Activated CD8-positive, alpha-beta T cell treated with anti-CD3 and anti-CD28 coated beads, Interleukin-2, amount 10 ng/mL, durations not matched to agents 7 days and 5 days (primary cell): ENCODE measurements around the gene FLNC. TPM values are rescaled to one million over a fixed set of nuclear protein-coding genes. Genes with fewer than 3 reads are reported as not detected.

Experiments
- ATAC-seq: fragments of 150-1000 bp; cut with Tn5 transposase; one replicate; pipeline ENCODE4 v1.10.0; 2021; ENCODE audit warnings: moderate library complexity
- CTCF ChIA-PET: fragments of 350-600 bp; sonication (Branson Sonifier 250); formaldehyde crosslinking; loops from one replicate; lab custom pipeline; 2021; ENCODE audit warnings: antibody characterized with exemption; lab: Charles Lee
- POLR2A ChIA-PET: fragments of 350-600 bp; sonication (Branson Sonifier 250); formaldehyde crosslinking; loops from one replicate; lab custom pipeline; 2021; ENCODE audit warnings: antibody characterized with exemption; lab: Charles Lee
- DNase-seq: peaks from one replicate; pipeline ENCODE4 v3.0.0-alpha.2; 2020
- H3K27ac Mint-ChIP-seq: one replicate; pipeline ENCODE4 v1.8.0; 2021; ENCODE audit warnings: mild to moderate bottlenecking, mixed read lengths
- H3K27me3 Mint-ChIP-seq: one replicate; pipeline ENCODE4 v1.8.0; 2021; ENCODE audit warnings: low read depth, mixed read lengths
- H3K36me3 Mint-ChIP-seq: one replicate; pipeline ENCODE4 v1.8.0; 2021; ENCODE audit warnings: low read depth, mixed read lengths
- H3K4me1 Mint-ChIP-seq: one replicate; pipeline ENCODE4 v1.8.0; 2021; ENCODE audit warnings: low read depth, mixed read lengths
- H3K4me3 Mint-ChIP-seq: one replicate; pipeline ENCODE4 v1.8.0; 2021; ENCODE audit warnings: mild to moderate bottlenecking, mixed read lengths
- H3K9me3 Mint-ChIP-seq: one replicate; pipeline ENCODE4 v1.8.0; 2022; ENCODE audit warnings: mixed read lengths; ENCODE audit not compliant: insufficient read depth
- total RNA-seq, 2 experiments: library from RNA; stranded (reverse); gene quantifications; one replicate each; pipeline ENCODE4 v1.2.3, GENCODE V29; 2021

The FLNC gene
- total RNA-seq, 2 experiments from 2014 or later = not detected

DNA sequence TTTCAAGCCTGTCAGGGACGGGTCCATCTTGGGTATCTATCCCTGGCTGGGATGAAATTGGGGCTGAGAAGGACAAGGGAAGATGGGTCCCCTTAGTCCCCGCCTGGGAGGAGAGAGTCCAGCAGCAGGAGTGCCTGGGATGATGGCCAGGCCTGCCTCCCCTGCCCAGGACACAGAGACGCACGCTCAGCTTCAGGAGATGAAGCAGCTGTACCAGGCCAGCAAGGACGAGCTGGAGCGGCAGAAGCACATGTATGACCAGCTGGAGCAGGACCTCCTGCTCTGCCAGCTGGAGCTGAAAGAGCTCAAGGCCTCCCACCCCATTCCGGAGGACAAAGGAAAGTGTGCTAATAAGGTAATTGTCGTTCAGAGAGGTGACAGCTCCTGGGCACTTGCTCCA is 23.0 kb upstream of the FLNC start:
- POLR2A ChIA-PET = no interaction called here
- H3K36me3 Mint-ChIP-seq = no peaks in the 10 kb centered on the region
- no peaks in the 10 kb centered on the region for H3K4me1 Mint-ChIP-seq
- DNase-seq = no peak
- no peaks in the 10 kb centered on the region for H3K27me3 Mint-ChIP-seq
- no peaks in the 10 kb centered on the region for H3K9me3 Mint-ChIP-seq
- H3K27ac Mint-ChIP-seq = no peak overlapping the region
- no peak overlapping the region for H3K4me3 Mint-ChIP-seq
- CTCF ChIA-PET = interaction anchor here (0.6 to 1.1 kb wide), 2 partner anchors 9 to 76 kb away, joined by 3 to 4 read pairs; no protein-coding TSS in a partner anchor
- ATAC-seq = no peak

DNA sequence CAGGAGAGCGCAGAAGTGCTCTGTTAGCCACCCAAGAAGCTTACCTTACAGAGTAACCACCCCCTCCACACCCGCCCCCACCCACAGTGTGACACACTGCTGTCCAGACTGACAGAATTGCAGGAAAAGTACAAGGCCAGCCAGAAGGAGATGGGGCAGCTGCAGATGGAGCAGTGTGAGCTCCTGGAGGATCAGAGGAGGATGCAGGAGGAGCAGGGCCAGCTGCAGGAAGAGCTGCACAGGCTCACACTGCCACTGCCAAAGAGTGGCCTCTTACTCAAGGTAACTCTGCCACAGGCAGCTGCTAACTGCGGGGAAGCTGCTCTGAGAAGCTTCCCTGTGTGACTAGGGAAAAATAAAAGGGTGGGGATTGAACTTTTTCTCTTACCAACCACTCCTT is 20.8 kb upstream of the FLNC start:
- H3K36me3 Mint-ChIP-seq = no peaks in the 10 kb centered on the region
- ATAC-seq (no peak), DNase-seq (no peak)
- CTCF ChIA-PET = interaction anchor here (1.4 kb wide), 1 partner anchor 33 kb away, joined by 3 read pairs; no protein-coding TSS in a partner anchor
- no peak overlapping the region for H3K27ac Mint-ChIP-seq
- POLR2A ChIA-PET = no interaction called here
- no peaks in the 10 kb centered on the region for H3K9me3 Mint-ChIP-seq
- no peaks in the 10 kb centered on the region for H3K4me1 Mint-ChIP-seq
- H3K4me3 Mint-ChIP-seq = no peak overlapping the region
- no peaks in the 10 kb centered on the region for H3K27me3 Mint-ChIP-seq

DNA sequence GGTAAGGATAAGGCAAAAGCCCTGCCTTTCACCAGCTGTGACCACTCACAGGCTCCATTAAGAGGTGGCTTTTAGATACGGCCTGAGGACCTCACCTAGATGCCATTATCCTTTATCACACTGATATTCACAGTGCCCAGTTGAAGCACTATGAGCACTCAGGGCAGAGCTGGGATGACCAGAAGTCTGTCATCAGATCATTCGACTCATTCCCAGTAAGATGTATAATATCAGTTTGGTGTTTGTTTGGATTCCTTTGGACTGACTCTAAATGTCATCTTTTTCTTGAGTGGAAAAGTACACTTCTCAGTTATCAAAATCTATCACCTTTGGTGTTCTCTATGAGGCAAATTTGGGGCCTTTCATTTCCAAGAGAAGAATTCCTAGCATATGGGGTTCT is 19.7 kb upstream of the FLNC start:
- no peak for ATAC-seq
- peaks cover 1% of the 10 kb centered on the region for H3K27me3 Mint-ChIP-seq
- no peaks in the 10 kb centered on the region for H3K9me3 Mint-ChIP-seq
- POLR2A ChIA-PET = no interaction called here
- H3K4me3 Mint-ChIP-seq = no peak overlapping the region
- DNase-seq = no peak
- H3K27ac Mint-ChIP-seq = no peak overlapping the region
- no peaks in the 10 kb centered on the region for H3K36me3 Mint-ChIP-seq
- H3K4me1 Mint-ChIP-seq = no peaks in the 10 kb centered on the region
- CTCF ChIA-PET = no interaction called here

DNA sequence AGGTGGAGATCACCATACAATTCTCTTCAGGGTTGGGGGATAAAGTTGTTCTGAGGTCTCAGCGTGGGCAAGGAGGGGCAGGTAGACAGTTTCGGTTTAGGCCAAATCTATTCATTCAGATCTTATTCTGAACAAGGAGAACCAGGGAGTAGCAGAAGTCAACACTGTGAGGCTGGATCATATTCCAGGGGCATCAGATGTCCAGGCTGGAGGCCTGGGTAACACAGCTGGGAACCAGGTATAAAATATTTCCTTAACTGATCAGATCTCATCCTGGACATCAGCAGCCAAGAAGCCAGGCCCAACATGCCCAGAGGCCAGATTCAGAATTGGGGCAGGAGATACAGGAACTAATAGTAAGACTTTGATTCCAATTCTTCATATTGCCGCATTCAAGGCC is 19.2 kb upstream of the FLNC start:
- DNase-seq (no peak), ATAC-seq (no peak)
- H3K4me3 Mint-ChIP-seq = no peak overlapping the region
- ChIA-PET POLR2A (no interaction called here), CTCF (no interaction called here)
- H3K27ac Mint-ChIP-seq = no peak overlapping the region
- peaks cover 3% of the 10 kb centered on the region for H3K27me3 Mint-ChIP-seq
- no peaks in the 10 kb centered on the region for H3K36me3 Mint-ChIP-seq
- H3K9me3 Mint-ChIP-seq = no peaks in the 10 kb centered on the region
- no peaks in the 10 kb centered on the region for H3K4me1 Mint-ChIP-seq

DNA sequence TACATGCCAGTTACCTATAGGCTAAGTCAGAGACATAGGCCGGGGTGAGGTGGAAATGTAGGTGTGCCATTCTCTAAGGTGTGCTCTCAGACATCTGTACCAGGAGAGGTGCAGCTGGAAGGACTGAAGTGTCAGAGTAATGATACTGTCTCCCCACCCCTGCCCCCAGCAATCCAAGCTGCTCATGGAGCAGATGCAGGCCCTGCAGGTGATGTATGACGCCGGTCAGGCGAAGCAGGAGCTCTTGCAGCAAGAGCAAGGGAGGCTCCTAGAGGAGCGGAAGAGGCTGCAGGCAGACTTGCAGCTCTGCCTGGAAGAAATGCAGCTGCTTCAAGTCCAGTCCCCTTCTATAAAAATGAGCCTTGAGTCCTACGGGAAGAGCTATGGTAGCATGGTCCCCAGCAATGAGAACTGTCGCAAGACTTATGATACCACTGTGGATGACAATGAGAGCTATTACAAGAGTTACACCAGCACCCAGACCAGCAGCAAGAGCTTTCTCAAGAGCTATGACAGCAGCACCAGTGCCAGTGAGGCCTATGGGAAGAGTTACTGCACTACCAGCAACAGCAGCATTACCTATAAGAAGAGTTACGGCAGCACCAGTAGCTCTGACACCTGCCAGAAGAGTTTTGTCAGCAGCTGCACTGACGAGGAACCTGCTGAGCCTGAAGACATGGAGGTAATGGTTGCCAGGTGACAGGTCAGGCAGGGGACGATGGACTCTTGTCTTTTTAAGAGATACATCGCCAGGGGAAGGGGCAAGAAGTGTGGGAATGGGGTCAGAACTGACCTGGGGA is 18.4 kb upstream of the FLNC start:
- H3K27me3 Mint-ChIP-seq = peaks cover 3% of the 10 kb centered on the region
- no peak for DNase-seq
- CTCF ChIA-PET = no interaction called here
- POLR2A ChIA-PET = no interaction called here
- H3K9me3 Mint-ChIP-seq = no peaks in the 10 kb centered on the region
- no peaks in the 10 kb centered on the region for H3K4me1 Mint-ChIP-seq
- no peak overlapping the region for H3K4me3 Mint-ChIP-seq
- H3K27ac Mint-ChIP-seq = no peak overlapping the region
- ATAC-seq = no peak
- no peaks in the 10 kb centered on the region for H3K36me3 Mint-ChIP-seq

DNA sequence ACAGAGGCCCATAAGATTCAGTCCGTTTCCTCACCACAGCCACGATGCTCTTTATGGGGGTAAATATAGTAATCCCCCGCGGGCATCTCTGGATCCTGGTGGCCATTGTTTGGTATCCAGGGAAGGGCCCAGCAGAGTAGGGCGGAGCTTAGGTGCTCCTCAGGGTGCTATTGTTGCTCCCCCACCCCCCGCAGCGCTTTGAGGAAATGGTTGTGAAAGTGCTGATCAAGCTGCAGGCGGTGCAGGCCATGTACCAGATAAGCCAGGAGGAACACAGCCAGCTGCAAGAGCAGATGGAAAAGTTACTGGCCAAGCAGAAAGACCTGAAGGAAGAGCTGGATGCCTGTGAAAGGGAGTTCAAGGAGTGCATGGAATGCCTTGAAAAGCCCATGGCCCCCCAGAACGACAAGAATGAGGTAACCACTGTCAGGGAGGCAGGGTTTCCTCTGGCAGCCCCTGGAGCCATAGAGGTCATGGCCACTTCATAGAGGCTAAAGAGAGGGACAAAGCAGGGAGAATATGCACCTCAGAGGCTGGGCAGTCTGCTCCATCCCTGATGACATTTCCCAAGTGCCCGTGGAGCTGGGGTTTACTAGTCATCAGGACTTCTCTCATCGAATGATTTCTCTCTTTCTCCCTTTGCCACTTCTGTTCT is 17.6 kb upstream of the FLNC start:
- ChIA-PET CTCF (no interaction called here), POLR2A (no interaction called here)
- H3K9me3 Mint-ChIP-seq = no peaks in the 10 kb centered on the region
- H3K27ac Mint-ChIP-seq = no peak overlapping the region
- no peak for DNase-seq
- no peak for ATAC-seq
- H3K4me1 Mint-ChIP-seq = no peaks in the 10 kb centered on the region
- peaks cover 3% of the 10 kb centered on the region for H3K27me3 Mint-ChIP-seq
- H3K4me3 Mint-ChIP-seq = no peak overlapping the region
- H3K36me3 Mint-ChIP-seq = no peaks in the 10 kb centered on the region

DNA sequence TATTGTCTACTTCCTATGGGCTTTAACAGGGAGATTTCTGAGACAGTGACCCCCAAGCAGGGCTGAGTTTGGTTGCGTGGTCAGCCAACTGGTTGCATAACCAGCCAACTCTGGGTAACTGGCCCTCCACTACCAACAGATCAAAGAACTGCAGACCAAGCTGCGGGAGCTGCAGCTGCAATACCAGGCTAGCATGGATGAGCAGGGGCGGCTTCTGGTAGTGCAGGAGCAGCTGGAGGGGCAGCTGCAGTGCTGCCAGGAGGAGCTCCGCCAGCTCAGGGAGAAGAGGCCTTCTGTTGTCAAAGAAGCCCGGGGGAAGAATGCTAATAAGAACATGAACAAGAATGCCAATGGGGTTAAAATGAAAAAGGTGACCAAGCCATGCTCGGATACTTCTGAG is 15.7 kb upstream of the FLNC start:
- Mint-ChIP-seq H3K36me3 (no peaks in the 10 kb centered on the region), H3K9me3 (no peaks in the 10 kb centered on the region), H3K4me3 (no peak overlapping the region), H3K4me1 (no peaks in the 10 kb centered on the region), H3K27me3 (peaks cover 3% of the 10 kb centered on the region), H3K27ac (no peak overlapping the region)
- CTCF ChIA-PET = no interaction called here
- no peak for ATAC-seq
- POLR2A ChIA-PET = no interaction called here
- DNase-seq = no peak

DNA sequence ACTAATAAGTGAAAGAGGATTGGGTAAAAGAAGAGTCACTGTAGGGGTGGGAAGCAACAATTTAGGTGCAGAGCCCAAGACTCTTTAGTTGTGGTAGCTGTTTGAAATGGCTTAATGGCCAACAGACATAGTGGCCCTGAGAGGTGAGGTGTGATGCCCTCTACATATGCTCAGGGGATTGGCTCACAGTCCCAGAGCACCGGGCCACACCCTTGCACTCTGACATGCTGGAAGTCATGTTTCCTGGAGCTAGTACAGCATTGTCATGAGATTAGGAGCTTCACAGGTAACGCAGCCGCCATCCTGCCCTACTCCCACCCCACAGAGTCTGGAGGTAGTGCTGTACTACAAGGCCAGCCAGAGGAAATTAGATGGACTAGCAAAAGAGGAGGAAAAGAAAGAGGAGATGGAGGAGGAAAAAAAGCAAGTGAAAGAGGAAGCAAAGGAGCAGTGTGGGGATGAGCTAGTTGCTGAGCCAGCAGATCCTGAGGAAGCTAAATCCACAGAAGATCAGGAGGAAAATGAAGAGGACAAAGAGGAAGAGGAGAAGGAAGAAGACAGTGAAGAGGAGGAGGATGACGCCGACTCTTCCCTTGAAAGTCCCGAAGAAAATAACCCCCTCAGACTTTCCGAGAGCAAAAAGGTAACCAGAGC is 14.8 kb upstream of the FLNC start:
- Mint-ChIP-seq H3K27me3 (peaks cover 3% of the 10 kb centered on the region), H3K4me3 (no peak overlapping the region), H3K9me3 (no peaks in the 10 kb centered on the region), H3K4me1 (peaks cover 4% of the 10 kb centered on the region), H3K27ac (no peak overlapping the region), H3K36me3 (no peaks in the 10 kb centered on the region)
- ATAC-seq = no peak
- DNase-seq = no peak
- ChIA-PET CTCF (no interaction called here), POLR2A (interaction anchor here (0.6 kb wide), 1 partner anchor 29 kb away, joined by 3 read pairs; no protein-coding TSS in a partner anchor)

DNA sequence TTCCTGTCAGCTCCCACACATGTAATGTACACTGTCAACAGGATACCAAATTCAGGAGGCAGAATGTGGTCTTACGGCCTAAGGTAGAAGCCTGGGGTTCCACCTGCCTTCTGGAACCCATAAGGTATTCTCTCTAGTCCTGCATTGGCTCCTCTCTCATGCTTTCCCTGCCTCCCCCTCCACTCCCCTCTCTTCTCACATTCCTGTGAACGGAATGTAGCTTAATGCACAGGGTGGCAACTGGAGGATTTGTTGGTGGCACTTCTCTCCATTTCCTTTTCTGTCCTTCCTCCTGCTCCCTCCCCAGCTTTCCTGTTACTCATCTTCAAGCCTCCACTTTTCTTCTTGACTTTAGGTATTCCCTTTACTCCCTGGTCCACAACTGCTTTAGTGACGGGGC is 11.5 kb upstream of the FLNC start:
- CTCF ChIA-PET = interaction anchor here (0.7 to 3.4 kb wide), 3 partner anchors 13 to 65 kb away, joined by 3 to 8 read pairs (median 5); no protein-coding TSS in a partner anchor
- Mint-ChIP-seq H3K36me3 (no peaks in the 10 kb centered on the region), H3K27me3 (peaks cover 3% of the 10 kb centered on the region), H3K4me1 (peaks cover 4% of the 10 kb centered on the region), H3K27ac (no peak overlapping the region), H3K9me3 (no peaks in the 10 kb centered on the region), H3K4me3 (no peak overlapping the region)
- no peak for DNase-seq
- POLR2A ChIA-PET = no interaction called here
- no peak for ATAC-seq

DNA sequence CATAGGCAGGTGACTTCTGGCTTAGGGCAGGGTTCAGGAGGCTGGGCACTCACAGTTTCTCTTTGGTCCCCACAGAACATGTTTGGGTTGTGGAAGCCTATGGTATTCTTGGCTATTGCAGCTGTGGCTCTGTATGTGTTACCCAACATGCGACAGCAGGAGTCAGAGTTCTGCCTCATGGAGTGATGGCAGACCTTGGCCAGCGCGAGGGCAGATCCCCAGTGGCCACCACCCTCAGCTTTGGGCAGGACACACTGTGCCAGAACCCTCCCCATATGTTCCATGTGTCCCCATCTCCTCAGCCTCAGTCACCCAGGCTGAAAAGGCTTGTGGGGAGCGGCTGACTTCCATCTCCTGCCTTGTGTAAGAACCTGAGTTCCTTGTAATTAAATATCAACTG is 8.5 kb upstream of the FLNC start:
- H3K27me3 Mint-ChIP-seq = no peaks in the 10 kb centered on the region
- peaks cover 4% of the 10 kb centered on the region for H3K4me1 Mint-ChIP-seq
- DNase-seq (no peak), ATAC-seq (no peak)
- CTCF ChIA-PET = no interaction called here
- H3K36me3 Mint-ChIP-seq = no peaks in the 10 kb centered on the region
- POLR2A ChIA-PET = no interaction called here
- no peak overlapping the region for H3K27ac Mint-ChIP-seq
- no peaks in the 10 kb centered on the region for H3K9me3 Mint-ChIP-seq
- H3K4me3 Mint-ChIP-seq = no peak overlapping the region

DNA sequence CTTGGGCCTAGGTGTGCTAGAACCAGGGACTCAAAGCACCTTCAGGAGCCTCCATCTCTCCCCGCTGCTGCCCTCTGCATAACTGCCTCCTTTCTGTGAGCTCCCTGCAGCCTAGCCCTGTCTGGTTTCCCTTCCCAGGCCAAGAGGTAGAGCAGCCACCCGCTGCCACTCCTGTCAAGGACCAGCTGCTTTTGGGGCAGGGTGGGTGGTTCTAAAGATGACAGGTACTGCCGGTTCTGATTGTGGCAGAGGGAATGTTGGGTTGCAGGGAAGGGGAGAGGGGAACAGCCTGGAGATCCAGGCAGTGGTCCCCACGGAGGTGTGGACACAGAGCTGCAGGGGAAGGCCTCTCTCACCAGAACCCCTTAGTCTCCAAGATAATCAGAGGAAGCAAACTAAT is 3.7 kb upstream of the FLNC start:
- peaks cover 26% of the 10 kb centered on the region for H3K27me3 Mint-ChIP-seq
- POLR2A ChIA-PET = no interaction called here
- H3K4me3 Mint-ChIP-seq = no peak overlapping the region
- ATAC-seq (no peak), DNase-seq (no peak)
- H3K36me3 Mint-ChIP-seq = no peaks in the 10 kb centered on the region
- no peaks in the 10 kb centered on the region for H3K9me3 Mint-ChIP-seq
- no peak overlapping the region for H3K27ac Mint-ChIP-seq
- CTCF ChIA-PET = no interaction called here
- peaks cover 13% of the 10 kb centered on the region for H3K4me1 Mint-ChIP-seq

DNA sequence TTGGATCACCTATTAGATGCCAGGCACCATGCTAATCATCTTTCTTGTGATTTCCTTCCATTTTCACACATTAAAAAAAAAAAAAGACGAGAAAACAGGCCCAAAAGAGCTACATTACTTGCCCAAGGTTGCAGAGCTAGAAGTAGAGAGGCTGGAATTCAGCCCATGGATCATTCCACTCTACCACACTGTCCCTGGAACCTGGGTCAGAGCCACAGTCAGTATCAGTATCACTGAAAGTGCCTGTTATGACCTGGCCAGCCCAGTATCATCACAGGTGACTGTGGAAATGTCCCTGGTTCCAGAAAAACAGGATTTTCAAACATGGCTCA is 3.3 kb upstream of the FLNC start:
- Mint-ChIP-seq H3K4me3 (no peak overlapping the region), H3K4me1 (peaks cover 17% of the 10 kb centered on the region), H3K9me3 (no peaks in the 10 kb centered on the region), H3K36me3 (no peaks in the 10 kb centered on the region), H3K27ac (no peak overlapping the region), H3K27me3 (peaks cover 30% of the 10 kb centered on the region)
- ATAC-seq (no peak), DNase-seq (no peak)
- ChIA-PET POLR2A (no interaction called here), CTCF (no interaction called here)
